Fibroblast of villous mesenchyme (primary cell): ENCODE measurements around the gene INCA1. TPM values are rescaled to one million over a fixed set of nuclear protein-coding genes. Genes with fewer than 3 reads are reported as not detected.

Experiments used
- DNase-seq: peaks from one replicate; pipeline ENCODE4 v3.0.0-alpha.2; 2010; ENCODE audit warnings: low read depth
- H3K4me3 ChIP-seq: 2 replicates; pipeline ENCODE4 v1.5.1; 2011; ENCODE audit warnings: low read depth, mild to moderate bottlenecking, low read length
- small RNA-seq: library from RNA; depleted of rRNA; stranded (forward); fragments of <200 nt; gene quantifications from one replicate; pipeline ENCODE3, GENCODE V24; 2012
- total RNA-seq: library from RNA; depleted of rRNA; stranded (reverse); fragments of >200 nt; gene quantifications from 2 replicates; pipeline ENCODE4 v1.2.3, GENCODE V29; 2012
- TF ChIP-seq, protein P1 (sequence below): IDR thresholded peaks from 2 replicates; pipeline ENCODE4 v1.5.1; 2012; ENCODE audit warnings: low read depth, mild to moderate bottlenecking, low read length; ENCODE audit not compliant: insufficient read depth

INCA1 gene
- total RNA-seq, 1 donor, result 1.3 TPM

DNA sequence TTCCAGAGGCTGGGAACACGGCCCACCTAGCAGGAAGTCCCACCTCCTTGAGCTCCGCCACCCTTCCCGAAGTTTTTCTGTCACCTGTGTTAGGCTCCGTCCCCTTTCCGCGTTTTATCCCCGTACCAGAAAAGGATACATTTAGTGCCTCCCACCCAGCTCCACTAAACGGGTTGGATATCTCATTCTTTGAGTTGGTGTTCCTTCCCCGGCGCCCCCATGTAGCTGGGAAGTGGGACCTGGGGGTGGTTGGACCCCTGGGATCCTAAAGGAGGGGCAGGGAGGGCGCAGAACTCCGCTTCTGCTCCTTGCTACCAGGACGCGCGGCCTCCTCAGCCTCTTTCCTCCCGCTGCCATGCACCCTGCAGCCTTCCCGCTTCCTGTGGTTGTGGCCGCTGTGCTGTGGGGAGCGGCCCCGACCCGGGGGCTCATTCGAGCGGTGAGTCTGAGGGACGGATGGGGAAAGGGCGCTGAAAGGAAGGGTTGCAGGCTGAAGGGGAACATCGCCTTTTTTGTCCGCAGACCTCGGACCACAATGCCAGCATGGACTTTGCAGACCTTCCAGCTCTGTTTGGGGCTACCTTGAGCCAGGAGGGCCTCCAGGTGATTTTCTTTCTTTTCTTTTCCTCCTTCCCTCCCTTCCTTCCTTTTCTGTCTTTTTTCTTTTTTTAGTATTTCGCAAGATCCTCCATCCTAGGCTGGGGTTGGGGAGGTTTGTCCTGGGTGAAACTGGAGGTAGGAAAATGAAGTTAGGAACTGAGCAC lies 56.6 kb downstream of the INCA1 start:
- TF ChIP-seq, protein P1, sequence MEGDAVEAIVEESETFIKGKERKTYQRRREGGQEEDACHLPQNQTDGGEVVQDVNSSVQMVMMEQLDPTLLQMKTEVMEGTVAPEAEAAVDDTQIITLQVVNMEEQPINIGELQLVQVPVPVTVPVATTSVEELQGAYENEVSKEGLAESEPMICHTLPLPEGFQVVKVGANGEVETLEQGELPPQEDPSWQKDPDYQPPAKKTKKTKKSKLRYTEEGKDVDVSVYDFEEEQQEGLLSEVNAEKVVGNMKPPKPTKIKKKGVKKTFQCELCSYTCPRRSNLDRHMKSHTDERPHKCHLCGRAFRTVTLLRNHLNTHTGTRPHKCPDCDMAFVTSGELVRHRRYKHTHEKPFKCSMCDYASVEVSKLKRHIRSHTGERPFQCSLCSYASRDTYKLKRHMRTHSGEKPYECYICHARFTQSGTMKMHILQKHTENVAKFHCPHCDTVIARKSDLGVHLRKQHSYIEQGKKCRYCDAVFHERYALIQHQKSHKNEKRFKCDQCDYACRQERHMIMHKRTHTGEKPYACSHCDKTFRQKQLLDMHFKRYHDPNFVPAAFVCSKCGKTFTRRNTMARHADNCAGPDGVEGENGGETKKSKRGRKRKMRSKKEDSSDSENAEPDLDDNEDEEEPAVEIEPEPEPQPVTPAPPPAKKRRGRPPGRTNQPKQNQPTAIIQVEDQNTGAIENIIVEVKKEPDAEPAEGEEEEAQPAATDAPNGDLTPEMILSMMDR, result no peak
- peak overlapping the region; percentile 96 for H3K4me3 ChIP-seq
- no peak for DNase-seq

DNA sequence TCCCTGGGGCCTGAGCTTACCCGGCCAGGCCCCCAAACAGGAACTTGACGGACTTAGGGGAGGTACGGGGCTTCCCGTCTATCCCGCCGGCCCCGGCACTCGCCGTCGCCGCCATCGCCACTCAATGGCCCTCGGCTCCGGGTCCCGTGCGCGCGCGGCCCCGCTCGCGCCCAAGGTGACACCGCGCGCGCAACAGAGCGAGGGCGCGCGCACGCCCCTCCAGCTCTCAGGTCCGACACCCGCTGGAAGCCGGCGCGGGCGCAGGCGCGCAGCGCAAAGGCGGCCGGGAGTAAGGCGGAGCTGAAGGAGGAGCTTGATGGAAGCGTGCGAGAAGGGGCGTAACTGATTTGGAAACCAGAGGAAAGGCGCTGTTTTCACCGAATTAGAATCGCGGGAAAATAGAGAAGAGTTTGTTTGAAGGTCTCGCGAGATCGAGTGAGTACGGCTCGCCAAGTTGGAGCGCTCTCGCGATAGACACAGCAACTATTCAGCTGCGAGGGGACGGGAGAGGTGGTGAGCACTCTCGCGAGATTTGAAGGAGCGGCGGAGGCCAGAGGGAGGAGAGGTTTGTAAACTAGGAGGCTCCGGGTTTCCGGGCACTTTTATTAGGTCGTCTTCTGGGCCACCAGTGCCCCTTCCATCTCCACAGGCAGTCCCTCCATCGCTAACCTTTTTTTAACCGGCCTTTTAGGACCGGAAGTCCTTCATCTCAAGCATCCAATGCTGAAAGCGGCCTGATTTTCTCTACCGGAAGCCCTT lies 57.3 kb downstream of the INCA1 start, which contains the start of the genes RNF167 and SLC25A11:
TSS of gene RNF167 (plus strand) at position 473 of the 759 bp plus-strand sequence. CDS start 642 bp downstream, outside the sequence.
TSS of gene SLC25A11 (minus strand) at position 251 of the 759 bp plus-strand sequence. CDS start at position 115, 136 bp downstream.
- H3K4me3 ChIP-seq, result peak within 1 kb of the TSS; percentile 96
- peak; percentile 100 for DNase-seq
- TF ChIP-seq, protein P1, result no peak

DNA sequence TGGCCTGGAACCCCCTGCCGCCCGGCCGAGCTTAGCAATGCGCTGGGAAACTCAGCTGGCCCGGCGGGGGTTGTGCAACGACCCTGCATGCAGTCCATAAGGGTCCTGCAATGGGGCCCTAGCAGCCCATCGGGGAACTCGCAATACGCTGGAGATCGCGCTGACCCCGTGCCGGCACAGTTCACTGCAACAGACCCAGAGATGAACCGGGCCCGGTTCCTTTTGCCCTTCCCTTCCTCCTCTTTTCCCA lies 57.9 kb downstream of the INCA1 start:
- DNase-seq, result peak; percentile 41
- TF ChIP-seq, protein P1, result no peak
- H3K4me3 ChIP-seq, result peak overlapping the region; percentile 96

DNA sequence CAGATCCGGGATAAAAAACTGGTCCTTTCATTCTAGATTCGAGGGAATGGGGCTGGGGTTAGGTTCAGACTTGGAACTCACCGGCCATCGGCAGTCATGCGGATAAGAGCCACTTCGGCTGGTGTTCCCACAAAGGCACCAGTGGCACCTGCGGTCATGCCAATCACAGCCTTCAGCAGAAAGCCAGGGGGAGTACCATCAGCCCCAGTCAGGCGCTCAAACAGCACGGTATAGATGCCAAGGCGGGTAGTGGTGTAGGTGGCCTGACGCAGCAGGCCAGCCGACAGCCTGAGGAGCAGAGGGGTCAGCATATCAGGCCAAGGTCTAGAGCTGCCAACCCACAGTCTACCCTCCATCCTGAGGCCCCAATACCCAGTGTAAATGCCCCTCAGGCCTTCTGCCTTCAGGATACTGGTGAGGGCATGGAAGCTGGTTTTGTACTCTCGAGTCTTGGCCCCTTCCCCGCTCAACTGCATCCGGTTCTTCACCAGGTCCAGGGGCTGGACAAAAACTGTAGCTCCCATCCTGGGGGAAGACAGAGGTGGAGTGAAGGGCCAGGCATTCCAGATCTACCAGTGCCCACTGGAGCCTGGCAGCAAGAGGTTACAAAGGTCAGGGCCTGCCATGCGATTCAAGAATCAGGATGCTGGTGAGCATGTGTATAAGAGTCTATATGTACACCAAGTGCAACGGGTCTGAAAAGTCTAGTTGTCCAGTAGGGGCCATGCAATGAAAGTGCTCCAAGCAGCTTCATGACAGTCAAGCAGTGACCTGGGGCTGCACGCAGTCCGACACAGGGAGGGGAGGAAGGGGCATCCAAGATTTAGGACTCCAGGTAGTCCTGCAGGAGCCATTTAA lies 58.4 kb downstream of the INCA1 start:
- TF ChIP-seq, protein P1, result no peak
- DNase-seq, result no peak
- peak overlapping the region; percentile 96 for H3K4me3 ChIP-seq

Small RNAs within 50 kb of the gene (small RNA-seq; reads per million reads assigned to genes)
- not detected for gene MIR6864
- not detected for gene MIR6865

Other genes with a start within 250 kb of the INCA1 start
- gene TM4SF5, start 225.6 kb downstream of the INCA1 start, total RNA-seq, result not detected in 2 replicates
- gene VMO1, start 211.2 kb downstream of the INCA1 start, total RNA-seq, result 0.64 TPM in 1 of 2 replicates, not detected in the other
- gene GLTPD2, start 208.6 kb downstream of the INCA1 start, total RNA-seq, result not detected in 2 replicates
- gene PSMB6, start 201.4 kb downstream of the INCA1 start, total RNA-seq, result 149 and 157 TPM in 2 replicates
- 11.7 and 13.9 TPM in 2 replicates for gene PLD2, start 190.4 kb downstream of the INCA1 start, total RNA-seq
- 21.6 and 38.0 TPM in 2 replicates for gene MINK1, start 164.2 kb downstream of the INCA1 start, total RNA-seq
- 3.5 and 3.9 TPM in 2 replicates for gene C17orf107, start 98.0 kb downstream of the INCA1 start, total RNA-seq
- gene CHRNE, start 94.4 kb downstream of the INCA1 start, total RNA-seq, result under 0.01 and 0.32 TPM in 2 replicates
- not detected in 2 replicates for gene GP1BA, start 65.2 kb downstream of the INCA1 start, total RNA-seq
- 51.8 and 64.7 TPM in 2 replicates for gene SLC25A11, start 57.5 kb downstream of the INCA1 start, total RNA-seq
- 26.4 and 34.5 TPM in 2 replicates for gene RNF167, start 57.3 kb downstream of the INCA1 start, total RNA-seq
- 581 and 784 TPM in 2 replicates for gene PFN1, start 49.0 kb downstream of the INCA1 start, total RNA-seq
- 2.6 and 7.4 TPM in 2 replicates for gene ENO3, start 46.4 kb downstream of the INCA1 start, total RNA-seq
- 34.5 and 39.0 TPM in 2 replicates for gene SPAG7, start 29.7 kb downstream of the INCA1 start, total RNA-seq
- gene CAMTA2, start 9.8 kb downstream of the INCA1 start, total RNA-seq, result 15.1 TPM in 2 replicates
- 50.6 and 56.6 TPM in 2 replicates for gene KIF1C, start 428 bp upstream of the INCA1 start, total RNA-seq
- under 0.01 and 0.43 TPM in 2 replicates for gene SLC52A1, start 37.9 kb upstream of the INCA1 start, total RNA-seq
- gene ZFP3, start 80.9 kb upstream of the INCA1 start, total RNA-seq, result 1.6 and 2.2 TPM in 2 replicates
- 4.5 and 5.2 TPM in 2 replicates for gene ZNF232, start 114.4 kb upstream of the INCA1 start, total RNA-seq
- gene USP6, start 118.5 kb upstream of the INCA1 start, total RNA-seq, result not detected in 2 replicates
- gene ZNF594, start 194.3 kb upstream of the INCA1 start, total RNA-seq, result 10.3 and 11.7 TPM in 2 replicates
- not detected in 2 replicates for gene SCIMP, start 237.3 kb upstream of the INCA1 start, total RNA-seq